NCI-H2081 (cell line): ENCODE data around the gene TYR.
"Not testable (repeated sequence)": the region's sequence is repeated elsewhere in the genome, so short reads cannot be mapped to it uniquely, and the experiment has no call there.

Experiments
- DNase-seq, 2 experiments: peaks; one replicate each; lab custom pipeline; 2025; lab: John Stamatoyannopoulos, UW

TYR gene

DNA sequence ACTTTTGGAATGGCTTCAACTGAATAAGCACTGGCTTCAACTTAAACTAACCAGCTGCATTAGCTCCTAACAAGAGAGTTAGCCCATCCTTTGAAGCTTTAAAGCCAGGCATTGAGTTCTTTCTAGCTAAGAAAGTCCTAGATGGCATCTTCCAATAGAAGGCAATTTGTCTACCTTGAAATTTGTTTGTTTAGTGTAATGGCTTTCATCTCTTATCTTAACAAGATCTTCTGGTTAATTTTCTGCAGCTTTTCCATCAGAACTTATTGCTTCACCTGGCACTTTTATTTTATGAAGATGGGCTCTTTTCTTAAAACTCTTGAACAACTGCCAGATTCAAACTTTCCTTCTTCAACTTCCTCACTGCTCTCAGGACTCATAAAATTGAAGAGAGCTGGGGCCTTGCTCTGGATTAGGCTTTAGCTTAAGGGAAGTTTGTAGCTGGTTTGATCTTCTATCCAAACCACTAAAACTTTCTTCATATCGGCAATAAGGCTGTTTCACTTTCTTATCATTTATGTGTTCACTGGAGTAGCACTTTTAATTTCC lies 94.9 kb downstream of the TYR start:
- not testable (repeated sequence) for DNase-seq

- DNase-seq, result not testable (repeated sequence)
Observed at GRCh38 chr11:89273220-89273619, 95.5 kb downstream of the TYR start.

DNA sequence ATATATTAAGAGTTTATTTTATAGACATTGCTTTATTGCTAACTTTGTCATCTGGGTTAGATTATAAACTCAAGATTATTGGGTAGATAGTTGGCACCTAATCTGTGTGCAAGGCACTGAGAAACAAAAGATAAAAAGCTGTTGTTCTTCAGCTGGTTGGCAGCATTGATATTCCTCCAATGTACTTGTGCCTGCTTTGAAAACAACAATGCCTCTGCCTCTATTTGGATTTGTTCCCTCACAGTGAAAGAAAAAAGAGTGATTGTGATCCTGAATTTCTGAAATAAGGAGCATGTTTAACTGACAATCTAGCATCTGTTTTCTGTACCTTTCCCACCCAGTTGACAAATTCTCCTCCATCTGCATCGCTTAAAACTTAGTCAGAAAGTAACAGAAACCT lies 98.3 kb downstream of the TYR start:
- no peak for DNase-seq

GRCh38 chr11:89279176-89279575 lies 101.5 kb downstream of the TYR start:
- DNase-seq, result no peak

GRCh38 chr11:89281032-89281677 lies 103.5 kb downstream of the TYR start:
- DNase-seq, result not testable (repeated sequence)

DNA sequence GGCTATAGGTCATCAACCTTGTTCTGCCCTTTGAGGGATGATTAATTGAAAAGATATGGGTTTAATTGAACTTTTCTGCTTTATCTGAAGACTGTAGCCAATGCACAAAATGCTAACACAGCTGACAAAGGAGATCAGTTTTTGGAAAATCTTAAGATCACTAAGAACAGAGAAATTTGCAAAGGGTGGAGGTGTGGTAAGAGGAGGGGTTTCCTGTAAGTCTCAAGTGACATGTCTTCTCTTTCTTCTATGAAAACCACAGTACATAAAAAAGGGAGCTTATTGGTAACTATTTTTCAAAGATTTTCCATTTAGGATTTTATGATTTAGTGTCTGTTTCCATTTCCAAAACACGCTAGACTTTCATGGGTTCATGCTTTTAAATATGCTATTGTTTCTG lies 108.9 kb downstream of the TYR start:
- not testable (repeated sequence) for DNase-seq

DNA sequence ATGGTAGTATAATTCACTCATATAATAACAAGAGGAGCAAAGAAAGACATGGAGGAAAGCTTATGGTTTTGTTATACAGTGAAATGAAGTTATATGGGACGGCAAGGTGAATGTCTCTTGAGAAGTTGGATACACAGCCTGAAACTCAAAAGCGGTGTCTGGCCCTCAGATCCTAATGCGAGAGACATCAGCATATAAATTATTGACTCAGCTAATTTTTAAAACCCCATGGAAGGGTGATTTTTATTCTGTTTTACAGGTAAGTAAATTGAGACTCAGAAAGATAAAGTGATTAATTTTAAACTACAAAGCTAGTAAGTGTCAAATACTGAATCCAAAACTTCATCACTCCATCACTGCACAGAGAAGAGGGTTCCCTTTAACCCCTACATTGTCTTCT lies 110.3 kb downstream of the TYR start:
- not testable (repeated sequence) for DNase-seq

- no peak for DNase-seq
Observed at GRCh38 chr11:89293965-89294679, 116.4 kb downstream of the TYR start.

GRCh38 chr11:89295023-89295422 lies 117.3 kb downstream of the TYR start:
- DNase-seq, result not testable (repeated sequence)

- DNase-seq, result not testable (repeated sequence)
Observed at GRCh38 chr11:89303029-89303428, 125.4 kb downstream of the TYR start.

DNA sequence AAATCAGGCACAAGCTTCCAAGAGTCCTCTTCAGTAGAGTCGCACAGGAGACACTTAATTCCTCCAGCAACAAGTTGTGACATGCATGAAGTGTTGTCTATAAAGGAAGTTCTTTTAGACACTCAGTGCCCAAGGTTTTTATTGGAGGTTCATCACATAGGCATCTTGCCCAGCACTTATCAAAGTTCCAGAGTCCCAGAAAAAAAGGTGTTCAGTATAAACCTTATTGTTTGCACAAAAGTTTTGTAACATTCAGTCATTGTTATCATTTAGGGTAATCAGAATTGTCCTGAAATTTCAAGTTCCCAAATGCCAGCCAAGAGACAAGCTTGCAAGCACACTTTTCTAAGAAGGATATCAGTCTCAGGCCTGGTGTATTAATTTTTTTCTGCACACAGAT lies 130.6 kb downstream of the TYR start:
- not testable (repeated sequence) for DNase-seq

DNA sequence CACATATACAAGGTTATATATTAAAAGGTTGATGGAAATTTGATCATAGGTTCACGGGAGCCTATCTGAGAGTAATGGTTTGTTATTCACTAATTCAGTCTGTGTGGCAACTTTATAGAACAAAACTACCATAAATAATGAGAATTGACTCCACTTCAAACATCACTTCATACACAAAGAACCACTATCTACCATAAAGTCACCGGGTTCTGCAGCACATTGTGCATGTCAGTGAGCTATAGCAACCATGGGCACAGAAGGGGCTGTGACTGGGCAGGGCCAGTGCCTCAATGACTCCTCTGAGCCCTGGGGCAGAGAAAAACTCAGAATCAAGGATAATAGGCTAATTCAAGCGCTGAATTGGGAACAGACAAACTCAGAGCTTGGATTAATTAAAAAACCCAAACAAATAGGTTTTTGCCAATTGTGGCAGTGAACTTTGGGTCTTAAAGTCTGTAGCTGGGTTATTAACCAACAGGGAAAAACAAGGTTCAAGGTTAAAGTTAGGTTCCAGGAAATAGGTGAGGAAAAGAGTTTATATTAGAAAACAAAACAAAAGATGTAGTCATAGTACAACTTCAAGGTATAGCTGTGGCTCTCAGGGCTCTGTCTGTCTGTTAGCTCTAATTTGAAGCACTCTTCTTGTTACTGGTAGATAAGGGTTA lies 131.8 kb downstream of the TYR start:
- DNase-seq, result not testable (repeated sequence)

DNA sequence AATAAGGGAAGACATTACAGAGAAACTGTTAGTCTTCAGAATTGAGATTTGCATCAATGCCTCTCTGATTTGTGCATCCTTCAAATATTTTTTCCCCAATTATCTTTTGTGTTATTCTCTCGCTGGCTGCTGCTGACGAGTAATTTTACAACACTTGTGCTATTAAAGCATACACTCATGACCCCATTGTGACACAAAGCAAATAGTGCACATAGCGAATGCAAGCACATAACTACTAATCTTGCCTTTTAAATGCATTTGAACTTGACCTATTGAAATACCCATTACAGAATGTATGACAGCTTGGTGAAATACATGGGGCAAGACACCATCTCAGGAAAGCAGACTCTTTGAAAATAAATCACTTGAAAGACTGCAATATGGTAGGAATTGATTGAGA lies 132.9 kb downstream of the TYR start:
- DNase-seq, result peak in 1 of 2 experiments; percentile 75

DNA sequence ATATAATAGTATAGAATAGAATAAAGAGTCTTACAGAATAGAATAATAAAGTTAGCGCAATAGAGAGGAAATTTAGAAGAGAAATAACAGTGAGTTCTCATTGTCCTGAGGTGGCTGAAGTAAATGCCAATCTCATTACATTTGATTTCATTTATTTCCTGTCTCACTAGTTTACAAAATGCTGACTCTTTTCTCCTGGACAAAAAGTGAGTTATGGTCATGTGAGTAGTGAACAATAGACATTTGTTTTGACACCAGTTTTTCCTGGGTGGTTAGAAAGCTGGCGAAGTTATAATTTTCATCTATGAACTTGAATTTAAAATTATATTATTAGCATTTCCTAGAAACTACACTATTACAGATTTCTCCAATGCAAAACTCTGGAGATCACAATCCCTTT lies 143.7 kb downstream of the TYR start:
- no peak for DNase-seq

- DNase-seq, result no peak
Observed at GRCh38 chr11:89327885-89328284, 150.2 kb downstream of the TYR start.

GRCh38 chr11:89331940-89332339 lies 154.3 kb downstream of the TYR start:
- not testable (repeated sequence) for DNase-seq

DNA sequence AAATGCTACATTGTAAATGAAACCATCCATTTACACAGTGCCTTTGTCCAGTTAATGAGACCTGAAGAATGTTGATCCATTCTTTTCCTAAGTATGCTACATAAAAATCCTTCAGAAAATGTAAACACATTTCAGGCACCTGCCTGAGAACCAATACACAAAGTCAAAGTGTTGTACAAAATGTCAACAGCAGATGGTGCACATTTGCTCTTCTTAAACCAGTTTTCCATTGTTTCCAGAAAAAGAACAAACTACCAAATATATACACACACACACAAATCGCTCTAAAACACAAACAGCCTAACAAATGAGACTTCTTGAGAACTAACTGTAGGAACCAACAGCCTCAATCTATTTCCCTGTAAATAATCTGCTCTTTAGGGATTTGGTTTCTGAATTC lies 156.0 kb downstream of the TYR start:
- peak in 1 of 2 experiments; percentile 39 for DNase-seq

DNA sequence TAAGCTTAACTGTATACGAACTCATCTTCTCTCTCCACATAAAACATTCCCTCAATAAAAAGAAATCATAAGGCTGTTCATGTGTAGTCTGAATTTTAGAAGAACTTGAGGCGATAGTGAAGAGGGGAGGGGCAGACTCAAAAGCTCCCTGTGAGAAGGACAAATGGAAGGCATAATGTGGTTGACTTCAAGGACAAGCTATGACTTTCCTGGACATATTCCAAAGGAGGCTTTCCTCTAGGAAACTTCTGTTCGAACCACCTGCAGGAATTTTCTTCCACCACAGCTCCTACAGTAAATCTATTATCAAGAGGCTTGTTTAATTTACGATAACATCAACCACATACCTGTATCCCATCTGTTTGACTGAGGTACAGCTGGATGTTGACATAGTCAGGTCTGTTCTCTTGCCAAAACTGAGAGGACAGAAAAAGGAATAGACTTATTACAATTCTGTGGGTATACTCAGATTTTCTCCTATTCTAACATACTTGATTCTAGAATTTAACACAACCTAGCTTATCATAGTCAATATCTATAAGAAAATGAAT lies 159.5 kb downstream of the TYR start:
- DNase-seq, result not testable (repeated sequence)

GRCh38 chr11:89338073-89338472 lies 160.4 kb downstream of the TYR start:
- DNase-seq, result not testable (repeated sequence)

DNA sequence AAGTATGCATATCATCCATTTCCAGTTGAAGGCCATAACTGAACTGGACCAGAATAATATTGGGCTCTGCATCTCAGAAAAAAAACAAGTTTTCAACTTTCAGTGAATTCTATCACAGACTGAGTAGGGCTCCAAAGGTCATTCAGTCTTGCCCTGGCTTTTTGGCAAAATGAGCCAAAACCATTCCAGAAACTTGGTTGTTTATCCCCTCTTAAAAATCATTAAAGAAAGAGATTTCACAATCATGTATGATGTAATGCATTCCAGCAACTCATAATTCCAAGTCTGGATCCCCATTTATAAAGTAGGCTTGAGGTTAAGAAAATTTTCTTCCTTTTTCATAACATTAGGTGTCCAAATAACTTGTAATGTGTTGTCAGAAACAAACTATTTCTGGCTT lies 162.8 kb downstream of the TYR start:
- DNase-seq, result not testable (repeated sequence)

GRCh38 chr11:89342880-89343572 lies 165.4 kb downstream of the TYR start:
- DNase-seq, result not testable (repeated sequence)
